IPS DF 4.7 (cell line): Measurements from ENCODE around the gene UGT2B11.
"Not testable (repeated sequence)": the region's sequence is repeated elsewhere in the genome, so short reads cannot be mapped to it uniquely, and the experiment has no call there.

Experiments used
- DNase-seq: peaks from one replicate; pipeline ENCODE4 v3.0.0-alpha.2; 2013; ENCODE audit warnings: low spot score; ENCODE audit errors: extremely low read depth

UGT2B11 gene

DNA sequence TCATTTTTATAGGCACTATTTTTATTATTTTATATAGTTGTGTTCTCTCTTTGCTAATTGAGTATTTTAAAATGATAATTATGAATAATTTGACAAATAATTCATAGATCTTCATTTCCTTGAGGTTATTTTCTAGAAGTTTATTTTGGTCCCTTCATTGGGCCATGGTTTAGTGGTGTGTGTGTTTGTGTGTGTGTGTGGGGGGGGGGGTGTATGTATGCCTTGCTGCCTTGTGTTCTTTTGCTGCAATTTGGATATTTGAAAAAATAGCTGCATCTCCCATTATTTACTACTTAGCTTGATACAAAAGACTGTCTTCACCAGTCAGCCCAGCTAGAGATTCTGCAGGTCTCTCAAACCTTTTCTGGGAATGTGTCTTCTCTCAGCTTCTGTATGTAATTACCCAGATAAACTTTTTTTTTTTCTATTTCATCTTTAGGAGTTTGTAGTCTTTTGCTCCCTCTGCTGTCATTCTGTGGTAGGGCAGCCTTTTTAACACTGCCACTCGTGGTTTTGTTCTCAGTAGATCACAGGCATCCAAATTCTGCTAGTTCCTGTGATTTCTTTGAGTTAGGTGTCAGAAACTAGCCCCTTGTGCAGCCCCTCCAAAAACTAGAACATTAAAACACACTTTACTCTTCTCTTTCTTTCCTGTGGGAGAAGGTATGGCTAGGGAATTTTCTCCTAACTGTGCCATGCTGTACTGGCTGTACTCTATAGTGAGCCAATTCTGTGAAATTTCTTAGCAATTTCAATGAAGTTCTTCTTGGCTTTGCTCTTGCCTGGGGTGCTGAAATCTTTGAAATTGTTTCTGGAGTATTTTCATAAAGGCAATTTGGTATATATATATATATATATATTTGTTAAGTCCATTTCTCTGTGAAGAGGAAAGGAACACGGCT lies 44.1 kb downstream of the UGT2B11 start:
- DNase-seq: not testable (repeated sequence)

DNA sequence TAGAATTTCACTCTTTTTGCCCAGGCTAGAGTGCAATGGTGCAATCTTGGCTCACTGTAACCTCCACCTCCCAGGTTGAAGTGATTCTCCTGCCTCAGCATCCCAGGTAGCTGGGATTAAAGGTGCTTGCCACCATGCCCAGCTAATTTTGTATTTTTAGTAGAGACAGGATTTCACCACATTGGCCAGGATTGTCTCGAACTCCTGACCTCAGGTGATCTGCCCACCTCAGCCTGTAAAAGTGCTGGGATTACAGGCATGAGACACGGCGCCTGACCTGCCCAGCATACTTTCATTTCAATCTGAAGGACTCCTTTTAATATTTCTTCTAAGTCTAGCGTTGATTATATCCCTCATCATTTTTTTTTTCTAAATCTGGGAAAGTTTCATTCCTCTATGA lies 45.4 kb downstream of the UGT2B11 start:
- DNase-seq: not testable (repeated sequence)

DNA sequence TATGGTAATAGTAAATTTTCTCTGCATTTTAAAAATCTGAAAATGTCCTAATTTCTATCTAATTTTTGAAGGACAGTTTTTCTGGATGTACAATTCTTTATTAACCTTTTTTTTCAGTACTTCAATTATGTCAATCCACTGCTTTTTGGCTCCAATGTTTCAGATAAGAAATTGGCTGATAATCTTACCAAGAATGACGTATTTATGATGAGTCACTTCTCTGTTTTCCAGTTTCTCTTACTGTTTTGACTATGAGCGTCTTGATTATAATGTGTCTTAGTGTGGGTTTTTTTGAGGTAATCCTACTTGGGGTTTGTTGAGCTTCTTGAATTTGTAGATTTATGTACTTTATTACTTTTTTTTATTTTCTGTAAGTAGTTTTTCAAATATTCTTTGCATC lies 47.2 kb downstream of the UGT2B11 start:
- DNase-seq: no peak

DNA sequence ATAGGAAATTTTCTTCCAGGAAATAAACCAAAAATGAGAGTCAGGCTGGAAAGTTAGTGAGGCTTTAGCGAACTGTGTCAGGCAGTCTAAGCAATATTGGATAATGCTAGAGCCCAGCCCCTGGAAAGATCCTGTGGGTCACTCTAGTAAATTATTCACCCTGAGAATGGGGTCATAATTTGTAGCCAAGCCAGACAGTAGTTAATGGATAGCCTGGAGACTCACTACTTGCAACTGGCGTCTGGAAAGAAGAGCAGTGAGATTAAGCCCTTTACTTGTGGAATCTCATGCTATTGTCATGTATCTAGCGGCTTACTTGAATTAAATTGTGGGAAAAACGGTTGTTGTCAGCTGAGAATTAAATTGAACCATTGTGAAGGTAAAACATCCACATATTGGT lies 48.2 kb downstream of the UGT2B11 start:
- not testable (repeated sequence) for DNase-seq

DNA sequence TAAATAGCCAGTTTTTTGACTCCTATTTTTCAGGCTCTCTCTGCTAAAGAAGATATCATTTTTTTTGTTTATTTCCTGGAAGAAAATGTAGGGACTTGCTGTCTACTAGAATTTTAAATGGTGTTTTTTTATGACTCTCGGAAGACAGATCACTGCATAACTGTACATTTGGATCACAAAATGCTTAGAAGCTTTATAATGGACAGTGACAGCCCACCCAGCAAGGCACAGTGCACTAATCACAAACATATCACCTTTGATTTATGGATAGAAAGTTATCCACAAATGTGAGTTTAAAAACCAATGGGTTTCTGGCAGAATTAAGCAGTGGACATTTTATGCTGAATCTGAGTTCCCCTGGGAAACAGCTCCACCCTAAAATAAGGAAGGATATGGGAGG lies 48.8 kb downstream of the UGT2B11 start:
- DNase-seq: not testable (repeated sequence)

DNA sequence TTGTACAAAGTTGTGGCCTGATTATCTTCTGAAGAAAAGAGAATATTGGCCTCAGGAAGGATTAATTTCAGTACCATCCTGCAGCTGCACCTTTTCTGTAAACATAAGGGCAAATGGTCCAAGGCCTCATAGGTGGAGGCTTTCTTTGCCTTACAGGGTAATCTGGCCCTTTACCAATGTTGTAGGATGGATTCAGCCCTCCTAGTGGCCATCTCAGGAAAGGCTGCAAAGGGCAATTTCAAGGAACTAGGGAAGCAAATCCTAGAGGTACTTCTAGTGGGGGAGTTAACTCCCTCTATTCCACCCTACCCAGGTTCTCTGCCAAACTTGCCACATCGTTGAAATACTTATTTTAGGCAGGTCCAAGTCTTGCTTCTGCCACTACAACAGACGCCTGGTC lies 57.6 kb downstream of the UGT2B11 start:
- no peak for DNase-seq

DNA sequence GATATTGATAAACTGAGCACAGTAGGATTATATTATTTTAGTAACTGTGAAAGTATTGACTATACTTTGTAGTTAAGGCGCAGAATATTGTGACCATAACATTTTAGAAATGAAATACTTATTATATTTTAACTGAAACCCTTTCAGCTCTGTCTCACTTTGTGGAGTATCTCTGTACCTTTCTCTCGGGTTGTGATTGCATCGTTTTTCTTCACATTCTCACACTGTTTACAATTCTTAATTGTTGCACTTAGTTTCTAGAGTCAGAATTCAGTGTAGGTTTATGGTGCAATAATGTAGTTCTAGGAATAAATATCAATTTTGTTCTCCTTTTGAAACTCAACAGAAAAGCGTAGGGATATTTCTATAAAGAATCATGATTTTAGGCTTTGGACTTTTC lies 60.5 kb downstream of the UGT2B11 start:
- no peak for DNase-seq
